HCT116 (cell line): ENCODE results near the gene GABRE. TPM values are rescaled to one million over a fixed set of nuclear protein-coding genes. Genes with fewer than 3 reads are reported as not detected.
"Not testable (repeated sequence)": the region's sequence is repeated elsewhere in the genome, so short reads cannot be mapped to it uniquely, and the experiment has no call there.

ENCODE experiments used
- ATAC-seq: fragments of 200-7000 bp; cut with Tn5 transposase; 2 replicates; pipeline ENCODE4 v1.9.1; 2020; ENCODE audit warnings: mild to moderate bottlenecking, moderate library complexity
- BruUV-seq: library from RNA; stranded (reverse); fragments of 400-500 nt; replicated peaks from 2 replicates; lab custom pipeline; 2021; lab: Mats Ljungman, UMichigan
- CTCF ChIA-PET: fragments of 300-600 bp; sonication (Branson Sonifier 250); formaldehyde crosslinking; loops from one replicate; lab custom pipeline; 2021; ENCODE audit warnings: antibody characterized with exemption; lab: Charles Lee
- POLR2A ChIA-PET: fragments of 300-600, 350-600 bp; sonication (Branson Sonifier 250); formaldehyde crosslinking; loops from one replicate; lab custom pipeline; 2021; ENCODE audit warnings: antibody characterized with exemption; lab: Charles Lee
- RAD21 ChIA-PET, 2 experiments: fragments of 300-600 bp; sonication (Branson Sonifier 250); formaldehyde crosslinking; loops; one replicate each; lab custom pipeline; 2023; ENCODE audit warnings: low total read pairs in 2 of 2; ENCODE audit not compliant: uncharacterized antibody in 2 of 2, unreplicated experiment in 2 of 2, low non-redundant PET in 1 of 2; lab: Charles Lee
- DNase-seq: peaks from one replicate; pipeline ENCODE4 v3.0.0-alpha.2; 2010; ENCODE audit warnings: low read depth, low spot score
- H2AFZ ChIP-seq: fragments of 200-600 bp; shearing (Covaris generic), sonication (generic); 2 replicates; pipeline ENCODE4 v1.6.1; 2017; ENCODE audit warnings: low read depth, mixed run types, mixed read lengths, antibody characterized with exemption, low read length; ENCODE audit not compliant: poor library complexity, severe bottlenecking
- H3K27ac ChIP-seq: 2 replicates; pipeline ENCODE4 v1.5.1; 2012; ENCODE audit warnings: low read depth, low read length
- H3K27me3 ChIP-seq: fragments of 200-600 bp; sonication (generic); 2 replicates; pipeline ENCODE4 v1.6.1; 2016; ENCODE audit warnings: mixed run types, low read length, mixed read lengths; ENCODE audit not compliant: insufficient read depth
- H3K36me3 ChIP-seq, 2 experiments: fragments of 200-500 bp in 1 of 2; fragments of 200-600 bp in 1 of 2; sonication (Bioruptor generic) in 1 of 2; sonication (generic) in 1 of 2; 2 replicates each; pipeline versions ENCODE4 v1.5.1 to v1.6.1; 2014 to 2016; ENCODE audit warnings: low read length in 2 of 2, inconsistent platforms in 1 of 2, mixed read lengths in 1 of 2, mixed run types in 1 of 2; ENCODE audit not compliant: insufficient read depth in 2 of 2, control insufficient read depth in 1 of 2
- H3K4me1 ChIP-seq, 2 experiments: fragments of 200-600 bp in 1 of 2; sonication (generic) in 1 of 2; 2 replicates each; pipeline versions ENCODE4 v1.5.1 to v1.6.1; 2012 to 2017; ENCODE audit warnings: low read length in 2 of 2, inconsistent platforms in 1 of 2, mild to moderate bottlenecking in 1 of 2, mixed read lengths in 1 of 2, mixed run types in 1 of 2, moderate library complexity in 1 of 2; ENCODE audit not compliant: insufficient read depth in 2 of 2, control insufficient read depth in 1 of 2
- H3K4me2 ChIP-seq: fragments of 200-600 bp; sonication (generic); 2 replicates; pipeline ENCODE4 v1.6.1; 2017; ENCODE audit warnings: mixed run types, low read length, mixed read lengths
- H3K4me3 ChIP-seq, 2 experiments: fragments of 200-600 bp in 1 of 2; sonication (generic) in 1 of 2; replicated peaks in 1 of 2; 2 replicates each; pipeline ENCODE4 v1.5.1; 2011 to 2016; ENCODE audit warnings: low read length in 2 of 2, control low read depth in 1 of 2, low read depth in 1 of 2, mild to moderate bottlenecking in 1 of 2, mixed read lengths in 1 of 2, mixed run types in 1 of 2
- H3K79me2 ChIP-seq: fragments of 200-600 bp; sonication (generic); 2 replicates; pipeline ENCODE4 v1.6.1; 2017; ENCODE audit warnings: mild to moderate bottlenecking, mixed run types, low read length, moderate library complexity, mixed read lengths; ENCODE audit not compliant: insufficient read depth
- H3K9ac ChIP-seq: fragments of 200-600 bp; sonication (generic); 2 replicates; pipeline ENCODE4 v1.6.1; 2016; ENCODE audit warnings: low read length, mixed read lengths
- H3K9me2 ChIP-seq: fragments of 200-600 bp; sonication (generic), shearing (Covaris generic); 2 replicates; pipeline ENCODE4 v1.6.1; 2017; ENCODE audit warnings: mixed run types, mild to moderate bottlenecking, moderate library complexity; ENCODE audit not compliant: insufficient read depth
- H3K9me3 ChIP-seq, 2 experiments: fragments of 200-500 bp in 1 of 2; fragments of 200-600 bp in 1 of 2; sonication (Bioruptor generic) in 1 of 2; sonication (generic) in 1 of 2; 2 replicates each; pipeline ENCODE4 v1.6.1; 2014 to 2017; ENCODE audit warnings: low read length in 2 of 2, mixed read lengths in 2 of 2, inconsistent platforms in 1 of 2, low read depth in 1 of 2, mild to moderate bottlenecking in 1 of 2, mixed run types in 1 of 2, moderate library complexity in 1 of 2; ENCODE audit not compliant: control insufficient read depth in 1 of 2, insufficient read depth in 1 of 2
- H4K20me1 ChIP-seq: fragments of 200-600 bp; sonication (generic), shearing (Covaris generic); 2 replicates; pipeline ENCODE4 v1.6.1; 2017; ENCODE audit warnings: mixed run types, mild to moderate bottlenecking, moderate library complexity; ENCODE audit not compliant: insufficient read depth
- CBX3 ChIP-seq: IDR thresholded peaks from 2 replicates; pipeline ENCODE4 v1.6.1; 2012; ENCODE audit warnings: low read depth
- CTCF ChIP-seq, 3 experiments: fragments of 200-600 bp in 1 of 3; sonication (generic) in 1 of 3; IDR thresholded peaks in 2 of 3; conservative IDR thresholded peaks in 1 of 3; 2 replicates each; pipeline ENCODE4 v1.5.1; 2012 to 2017; ENCODE audit warnings: low read depth in 2 of 3, low read length in 2 of 3, antibody characterized with exemption in 1 of 3, borderline replicate concordance in 1 of 3, control low read depth in 1 of 3, mild to moderate bottlenecking in 1 of 3, mixed read lengths in 1 of 3, mixed run types in 1 of 3, moderate library complexity in 1 of 3; ENCODE audit not compliant: insufficient read depth in 1 of 3
- POLR2AphosphoS5 ChIP-seq: IDR thresholded peaks from 2 replicates; pipeline ENCODE4 v1.6.1; 2011; ENCODE audit warnings: mild to moderate bottlenecking, low read depth, low read length, moderate library complexity
- SP1 ChIP-seq: IDR thresholded peaks from 2 replicates; pipeline ENCODE4 v1.6.1; 2012; ENCODE audit warnings: low read depth
- SRF ChIP-seq: IDR thresholded peaks from 2 replicates; pipeline ENCODE4 v1.6.1; 2012; ENCODE audit warnings: low read depth
- TCF7L2 ChIP-seq: IDR thresholded peaks from 2 replicates; pipeline ENCODE4 v1.7.0; 2011; ENCODE audit warnings: borderline replicate concordance, inconsistent platforms; ENCODE audit not compliant: insufficient read depth, insufficient read length; ENCODE audit errors: extremely low read depth
- ZNF274 ChIP-seq: fragments of 200-500 bp; sonication (Bioruptor generic); IDR thresholded peaks from 2 replicates; pipeline ENCODE4 v1.6.1; 2014; ENCODE audit warnings: mild to moderate bottlenecking, low read depth, low read length, inconsistent platforms
- intact Hi-C: fragments of 100-400 bp; cut with micrococcal nuclease; formaldehyde crosslinking; loops from 2 replicates; pipeline ENCODE4 v1.10.0; 2022
- total RNA-seq: library from RNA; stranded (reverse); gene quantifications from one replicate; pipeline ENCODE4 v1.2.1, GENCODE V29; 2021; ENCODE audit not compliant: unreplicated experiment

GABRE gene
- total RNA-seq, 1 experiment from 2014 or later: 3.9 TPM

- BruUV-seq: no TSS peak
- Histone ChIP-seq H3K79me2 (no peaks in the 10 kb centered on the region), H2AFZ (no peak overlapping the region), H3K4me1 (no peaks in the 10 kb centered on the region), H3K36me3 (no peaks in the 10 kb centered on the region), H3K4me3 (no peak overlapping the region), H3K27ac (no peak overlapping the region), H3K9me2 (no peaks in the 10 kb centered on the region), H3K9me3 (no peaks in the 10 kb centered on the region), H3K9ac (no peak overlapping the region), H4K20me1 (no peaks in the 10 kb centered on the region), H3K27me3 (no peaks in the 10 kb centered on the region), H3K4me2 (no peak overlapping the region)
- ChIA-PET RAD21 (no interaction called here), CTCF (no interaction called here), POLR2A (no interaction called here)
- ATAC-seq: no peak
- no peak for DNase-seq
- intact Hi-C loops: no loop called here
- TF ChIP-seq ZNF274 (no peak), CBX3 (no peak), SP1 (no peak), CTCF (IDR thresholded peaks at IDR 0.05 in 2 of 3, conservative IDR thresholded peaks at IDR 0.05 in 1 of 3; ENCODE audit: borderline replicate concordance in 1 of 3, insufficient read depth in 1 of 3, low read depth in 2 of 3, low read length in 2 of 3) (no peak), POLR2AphosphoS5 (no peak), TCF7L2 (no peak), SRF (no peak)
Observed at GRCh38 chrX:151919610-151920009, 54.9 kb downstream of the GABRE start.

GRCh38 chrX:151918736-151919135 is 55.7 kb downstream of the GABRE start:
- H3K4me2 ChIP-seq, H3K36me3 ChIP-seq, H3K9me3 ChIP-seq, H3K4me1 ChIP-seq, H4K20me1 ChIP-seq, intact Hi-C loops, H3K27ac ChIP-seq, H3K9me2 ChIP-seq, H3K27me3 ChIP-seq, H3K79me2 ChIP-seq, H3K4me3 ChIP-seq, POLR2A ChIA-PET, ATAC-seq, H2AFZ ChIP-seq, H3K9ac ChIP-seq, RAD21 ChIA-PET, CTCF ChIA-PET, BruUV-seq, DNase-seq: not testable (repeated sequence)
